Endothelial cell of umbilical vein (primary cell): ENCODE measurements around the gene P2RY8. TPM values are rescaled to one million over a fixed set of nuclear protein-coding genes. Genes with fewer than 3 reads are reported as not detected.

Experiments used
- BruUV-seq: library from RNA; stranded (reverse); fragments of 400-500 nt; replicated peaks from 2 replicates; lab custom pipeline; 2021; lab: Mats Ljungman, UMichigan
- CTCF ChIA-PET: fragments of 300-600, 350-600 bp; sonication (Branson Sonifier 250); formaldehyde crosslinking; loops from one replicate; lab custom pipeline; 2021; ENCODE audit warnings: antibody characterized with exemption, inconsistent platforms; lab: Charles Lee
- POLR2A ChIA-PET: fragments of 300-600, 350-600 bp; sonication (Branson Sonifier 250); formaldehyde crosslinking; loops from one replicate; lab custom pipeline; 2021; ENCODE audit warnings: antibody characterized with exemption, inconsistent platforms; lab: Charles Lee
- DNase-seq: peaks from one replicate; pipeline ENCODE4 v3.0.0-alpha.2; 2011; ENCODE audit warnings: low read depth, low spot score
- FAIRE-seq: peaks from 2 replicates; lab custom pipeline; 2011; peaks lifted over from hg19 to GRCh38; lab: Jason Lieb, UNC
- H2AFZ ChIP-seq: 2 replicates; pipeline ENCODE4 v1.6.0; 2012; ENCODE audit warnings: low read depth, low read length, control low read depth, inconsistent platforms
- H3K27ac ChIP-seq: 2 replicates; pipeline ENCODE4 v1.5.1; 2011; ENCODE audit warnings: low read depth, mild to moderate bottlenecking, control low read depth, low read length, moderate library complexity; ENCODE audit not compliant: insufficient read depth
- H3K27me3 ChIP-seq, 2 experiments: 2 replicates each; pipeline versions ENCODE4 v1.6.0 to v1.6.1; 2011; ENCODE audit warnings: low read length in 2 of 2, mixed read lengths in 1 of 2; ENCODE audit not compliant: control insufficient read depth in 2 of 2, insufficient read depth in 2 of 2
- H3K36me3 ChIP-seq, 2 experiments: 2 replicates in 1 of 2; 3 replicates in 1 of 2; pipeline ENCODE4 v1.5.1; 2011; ENCODE audit warnings: low read length in 2 of 2, mild to moderate bottlenecking in 1 of 2, moderate library complexity in 1 of 2; ENCODE audit not compliant: control insufficient read depth in 2 of 2, insufficient read depth in 2 of 2; ENCODE audit errors: extremely low read depth in 1 of 2
- H3K4me1 ChIP-seq: 3 replicates; pipeline ENCODE4 v1.5.1; 2011; ENCODE audit warnings: mild to moderate bottlenecking, low read length; ENCODE audit not compliant: control insufficient read depth, insufficient read depth; ENCODE audit errors: extremely low read depth
- H3K4me2 ChIP-seq: 2 replicates; pipeline ENCODE4 v1.6.1; 2011; ENCODE audit warnings: low read length, control low read depth, mixed read lengths; ENCODE audit not compliant: insufficient read depth
- H3K4me3 ChIP-seq, 3 experiments: fragments of 200-600 bp in 1 of 3; sonication (generic), shearing (Covaris generic) in 1 of 3; replicated peaks in 1 of 3; 2 replicates each; pipeline ENCODE4 v1.5.1; 2011 to 2016; ENCODE audit warnings: control low read depth in 3 of 3, low read length in 3 of 3, mild to moderate bottlenecking in 2 of 3, inconsistent platforms in 1 of 3, low read depth in 1 of 3, moderate library complexity in 1 of 3; ENCODE audit not compliant: insufficient read depth in 1 of 3
- H3K79me2 ChIP-seq: 2 replicates; pipeline ENCODE4 v1.6.0; 2012; ENCODE audit warnings: low read length, inconsistent platforms; ENCODE audit not compliant: control insufficient read depth, insufficient read depth
- H3K9ac ChIP-seq: replicated peaks from 2 replicates; pipeline ENCODE3; 2011; ENCODE audit warnings: low read length, control low read depth; ENCODE audit not compliant: insufficient read depth; ENCODE audit errors: extremely low read depth
- H3K9me1 ChIP-seq: replicated peaks from 3 replicates; pipeline ENCODE4 v1.6.0; 2011; ENCODE audit warnings: mild to moderate bottlenecking, low read length; ENCODE audit not compliant: control insufficient read depth, insufficient read depth; ENCODE audit errors: extremely low read depth
- H3K9me3 ChIP-seq: replicated peaks from 2 replicates; pipeline ENCODE4 v1.5.1; 2012; ENCODE audit warnings: low read length, inconsistent platforms; ENCODE audit not compliant: control insufficient read depth, insufficient read depth
- H4K20me1 ChIP-seq: replicated peaks from 2 replicates; pipeline ENCODE3; 2011; ENCODE audit warnings: mild to moderate bottlenecking, low read length; ENCODE audit not compliant: control insufficient read depth, insufficient read depth; ENCODE audit errors: extremely low read depth
- EZH2 ChIP-seq: IDR thresholded peaks from 2 replicates; pipeline ENCODE4 v1.6.1; 2012; ENCODE audit warnings: borderline replicate concordance, low read depth, mild to moderate bottlenecking, moderate library complexity, low read length, inconsistent platforms; ENCODE audit not compliant: severe bottlenecking
- FOS ChIP-seq: IDR thresholded peaks from 2 replicates; pipeline ENCODE4 v1.6.1; 2011; ENCODE audit warnings: mild to moderate bottlenecking, low read length, moderate library complexity, borderline replicate concordance; ENCODE audit not compliant: insufficient read depth
- GATA2 ChIP-seq: IDR thresholded peaks from 2 replicates; pipeline ENCODE4 v1.7.0; 2011; ENCODE audit warnings: low read depth, mild to moderate bottlenecking, moderate library complexity, mixed read lengths, low read length; ENCODE audit not compliant: insufficient read length, insufficient read depth
- JUN ChIP-seq: IDR thresholded peaks from 2 replicates; pipeline ENCODE4 v1.6.1; 2011; ENCODE audit warnings: borderline replicate concordance, low read depth; ENCODE audit not compliant: insufficient read length, insufficient read depth
- MYC ChIP-seq: IDR thresholded peaks from one replicate; pipeline ENCODE4 v1.6.1; 2011; ENCODE audit warnings: mild to moderate bottlenecking, low read depth, low read length
- POLR2A ChIP-seq: IDR thresholded peaks from 2 replicates; pipeline ENCODE4 v1.6.1; 2012; ENCODE audit warnings: low read depth, mild to moderate bottlenecking, control low read depth, low read length
- POLR2AphosphoS5 ChIP-seq: IDR thresholded peaks from 2 replicates; pipeline ENCODE4 v1.6.1; 2012; ENCODE audit warnings: low read depth, mild to moderate bottlenecking, control low read depth, low read length, moderate library complexity; ENCODE audit not compliant: insufficient read depth
- dilution Hi-C: fragments of 300-500 bp; cut with MboI; formaldehyde crosslinking; loops from one replicate; pipeline ENCODE4 v1.15.0; 2019; ENCODE audit warnings: low sequenced_read_pairs; ENCODE audit not compliant: extremely low pct_ligation_motif_present
- intact Hi-C: fragments of 100-400 bp; cut with micrococcal nuclease; formaldehyde crosslinking; loops from one replicate; pipeline ENCODE4 v1.10.0; 2022
- polyA plus RNA-seq, 4 experiments: library from polyadenylated mRNA; depleted of rRNA in 3 of 4; stranded (reverse) in 3 of 4; unstranded in 1 of 4; fragments of >200 nt; gene quantifications; 2 replicates each; pipeline versions ENCODE4 v1.2.1 to v1.2.3, GENCODE V29; 2011 to 2012; ENCODE audit warnings: missing spikeins in 1 of 4
- total RNA-seq: library from RNA; stranded (reverse); gene quantifications from 2 replicates; pipeline ENCODE4 v1.2.3, GENCODE V29; 2021
- TF ChIP-seq, protein P1 (sequence below), 2 donors: IDR thresholded peaks; 1 replicate in 1 of 2; 2 replicates in 1 of 2; pipeline ENCODE4 v1.5.1; 2011; ENCODE audit warnings: low read length in 2 of 2, mild to moderate bottlenecking in 2 of 2, moderate library complexity in 2 of 2, control low read depth in 1 of 2, inconsistent platforms in 1 of 2, low read depth in 1 of 2; ENCODE audit not compliant: insufficient read depth in 1 of 2; ENCODE audit errors: extremely low read depth in 1 of 2
- TF ChIP-seq, protein P2 (sequence below): IDR thresholded peaks from 2 replicates; pipeline ENCODE4 v1.6.1; 2011; ENCODE audit not compliant: insufficient read depth, insufficient read length

The P2RY8 gene
- total and polyA plus RNA-seq, 2 donors (not counting 3 experiments of a cell fraction or from before 2014, with no cell fraction given): not detected

DNA sequence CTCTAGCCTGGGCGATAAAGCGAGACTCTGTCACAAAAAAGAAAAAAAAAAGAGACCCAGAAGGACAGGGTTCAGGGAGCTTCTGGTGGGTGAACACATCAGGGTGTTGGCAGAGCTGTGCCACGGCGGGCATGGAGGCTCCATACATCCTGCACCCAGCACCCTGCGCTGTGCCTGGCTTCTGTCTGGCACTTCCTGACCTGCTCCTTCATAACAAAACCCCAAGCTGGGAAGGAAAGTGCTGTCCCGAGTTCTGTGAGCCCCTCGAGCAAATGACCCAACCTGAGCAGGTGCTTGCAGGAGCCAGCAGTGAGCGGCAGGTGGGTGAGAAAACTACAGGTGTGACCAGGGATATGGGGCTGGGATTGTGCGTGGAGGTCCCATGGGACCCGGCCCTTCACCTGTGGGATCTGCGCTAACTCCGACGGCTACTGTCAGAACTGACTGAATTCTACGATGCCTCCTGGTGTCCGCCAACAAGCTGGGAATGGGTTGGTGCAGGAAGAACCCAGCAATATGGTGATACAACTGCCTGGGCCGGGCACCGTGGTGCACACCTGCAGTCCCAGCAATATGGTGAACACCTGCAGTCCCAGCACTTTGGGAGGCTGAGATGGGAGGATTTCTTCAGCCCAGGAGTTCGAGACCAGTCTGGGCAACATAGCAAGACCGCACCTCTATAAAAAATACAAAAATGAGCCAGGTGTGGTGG is 103.2 kb downstream of the P2RY8 start:
- TF ChIP-seq JUN (no peak), EZH2 (no peak), GATA2 (no peak), POLR2AphosphoS5 (no peak), FOS (no peak), POLR2A (no peak), MYC (no peak)
- TF ChIP-seq, protein P1, sequence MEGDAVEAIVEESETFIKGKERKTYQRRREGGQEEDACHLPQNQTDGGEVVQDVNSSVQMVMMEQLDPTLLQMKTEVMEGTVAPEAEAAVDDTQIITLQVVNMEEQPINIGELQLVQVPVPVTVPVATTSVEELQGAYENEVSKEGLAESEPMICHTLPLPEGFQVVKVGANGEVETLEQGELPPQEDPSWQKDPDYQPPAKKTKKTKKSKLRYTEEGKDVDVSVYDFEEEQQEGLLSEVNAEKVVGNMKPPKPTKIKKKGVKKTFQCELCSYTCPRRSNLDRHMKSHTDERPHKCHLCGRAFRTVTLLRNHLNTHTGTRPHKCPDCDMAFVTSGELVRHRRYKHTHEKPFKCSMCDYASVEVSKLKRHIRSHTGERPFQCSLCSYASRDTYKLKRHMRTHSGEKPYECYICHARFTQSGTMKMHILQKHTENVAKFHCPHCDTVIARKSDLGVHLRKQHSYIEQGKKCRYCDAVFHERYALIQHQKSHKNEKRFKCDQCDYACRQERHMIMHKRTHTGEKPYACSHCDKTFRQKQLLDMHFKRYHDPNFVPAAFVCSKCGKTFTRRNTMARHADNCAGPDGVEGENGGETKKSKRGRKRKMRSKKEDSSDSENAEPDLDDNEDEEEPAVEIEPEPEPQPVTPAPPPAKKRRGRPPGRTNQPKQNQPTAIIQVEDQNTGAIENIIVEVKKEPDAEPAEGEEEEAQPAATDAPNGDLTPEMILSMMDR (IDR thresholded peaks at IDR 0.05; ENCODE audit: extremely low read depth in 1 of 2, insufficient read depth in 1 of 2, low read depth in 1 of 2, low read length in 2 of 2): no peak
- TF ChIP-seq, protein P2, sequence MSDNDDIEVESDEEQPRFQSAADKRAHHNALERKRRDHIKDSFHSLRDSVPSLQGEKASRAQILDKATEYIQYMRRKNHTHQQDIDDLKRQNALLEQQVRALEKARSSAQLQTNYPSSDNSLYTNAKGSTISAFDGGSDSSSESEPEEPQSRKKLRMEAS: no peak
- H2AFZ ChIP-seq: no peak overlapping the region
- H3K9me3 ChIP-seq: no peaks in the 10 kb centered on the region
- H3K4me3 ChIP-seq: no peak overlapping the region
- H4K20me1 ChIP-seq: no peaks in the 10 kb centered on the region
- no peak overlapping the region for H3K4me2 ChIP-seq
- intact Hi-C loops (no loop called here), dilution Hi-C loops (no loop called here)
- no peaks in the 10 kb centered on the region for H3K4me1 ChIP-seq
- DNase-seq (no peak), FAIRE-seq (no peak)
- H3K27me3 ChIP-seq: no peaks in the 10 kb centered on the region
- no peak overlapping the region for H3K9ac ChIP-seq
- peaks cover 0 to 15% of the 10 kb centered on the region in 2 experiments for H3K36me3 ChIP-seq
- ChIA-PET CTCF (no interaction called here), POLR2A (no interaction called here)
- H3K9me1 ChIP-seq: no peaks in the 10 kb centered on the region
- no peaks in the 10 kb centered on the region for H3K79me2 ChIP-seq
- H3K27ac ChIP-seq: no peak overlapping the region
- BruUV-seq: no TSS peak
